Adrenal gland (tissue), 5 donors: ENCODE measurements around the gene DOCK9.

Experiments used
- CTCF ChIP-seq, 6 experiments: fragments of 450-650 bp in 4 of 6; fragments of 200-600 bp in 2 of 6; sonication (generic) in 1 of 6; IDR thresholded peaks; 1 replicate in 5 of 6; 2 replicates in 1 of 6; pipeline versions ENCODE4 v1.5.1 to v1.8.0; 2016 to 2021; ENCODE audit warnings: antibody characterized with exemption in 6 of 6, mild to moderate bottlenecking in 2 of 6, moderate library complexity in 1 of 6
- POLR2A ChIP-seq, 2 donors: fragments of 450-650 bp; IDR thresholded peaks; one replicate each; pipeline ENCODE4 v1.6.1; 2017; ENCODE audit warnings: antibody characterized with exemption in 2 of 2, mild to moderate bottlenecking in 2 of 2, moderate library complexity in 1 of 2
- donor health status: DM: no; HTN: no; CAD: no.

GRCh38 chr13:98821372-98822224, 156.3 kb downstream of the DOCK9 start:
- TF ChIP-seq POLR2A (IDR thresholded peaks at IDR 0.05) = no peak
- no peak for TF ChIP-seq CTCF (IDR thresholded peaks at IDR 0.05)
